Limb (tissue), 2 donors: Measurements from ENCODE around the gene UTRN.

ENCODE experiments used
- DNase-seq, 2 donors: peaks; one replicate each; pipeline ENCODE4 v3.0.0-alpha.2; 2016; ENCODE audit errors: extremely low spot score in 2 of 2

Gene UTRN

DNA sequence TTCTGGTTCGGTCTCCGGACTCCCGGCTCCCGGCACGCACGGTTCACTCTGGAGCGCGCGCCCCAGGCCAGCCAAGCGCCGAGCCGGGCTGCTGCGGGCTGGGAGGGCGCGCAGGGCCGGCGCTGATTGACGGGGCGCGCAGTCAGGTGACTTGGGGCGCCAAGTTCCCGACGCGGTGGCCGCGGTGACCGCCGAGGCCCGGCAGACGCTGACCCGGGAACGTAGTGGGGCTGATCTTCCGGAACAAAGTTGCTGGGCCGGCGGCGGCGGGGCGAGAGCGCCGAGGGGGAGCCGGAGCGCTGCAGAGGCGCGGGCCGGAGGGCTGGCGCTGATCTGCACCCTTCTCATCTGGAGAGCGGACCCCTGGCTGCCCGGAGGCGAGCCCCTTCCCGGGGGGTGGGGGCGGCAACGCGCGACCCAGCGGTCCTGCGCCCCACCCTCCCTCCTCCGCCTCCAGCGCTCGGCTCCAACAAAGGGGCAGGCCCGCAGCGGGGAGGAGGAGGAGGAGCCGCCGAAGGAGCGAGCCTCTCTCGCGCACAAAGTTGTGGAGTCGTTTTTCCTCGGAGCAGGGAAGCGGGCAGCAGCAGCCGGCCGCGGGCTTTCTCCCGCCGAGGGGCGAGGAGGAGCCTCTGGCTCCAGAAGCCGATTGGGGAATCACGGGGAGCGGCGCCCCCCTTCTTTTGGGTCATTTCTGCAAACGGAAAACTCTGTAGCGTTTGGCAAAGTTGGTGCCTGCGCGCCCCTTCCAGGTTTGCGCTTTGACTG, at the start of gene UTRN:
TSS of gene UTRN (plus strand) at position 553 of the 765 bp plus-strand sequence. CDS start 6,494 bp downstream, outside the sequence.
- peak; percentile 87 to 88 for DNase-seq

DNA sequence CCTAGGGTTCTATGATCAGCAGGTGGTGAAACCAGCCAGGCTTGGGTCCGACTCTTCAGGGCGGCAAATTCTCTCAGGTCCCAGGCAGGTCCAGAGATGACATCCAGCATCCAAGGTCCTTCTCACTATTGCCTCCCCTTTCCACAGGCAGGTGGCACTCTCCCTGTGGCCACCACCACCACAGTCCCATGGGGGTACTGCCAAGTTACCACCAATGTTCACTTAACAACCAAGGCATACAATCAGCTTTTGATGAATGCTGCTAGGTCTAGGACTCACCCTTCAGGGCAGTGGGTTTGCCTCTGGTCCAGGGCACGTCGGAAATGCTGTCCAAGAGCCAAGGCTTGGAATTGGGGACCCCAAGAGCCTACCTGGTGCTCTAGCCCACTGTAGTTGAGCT, 40.4 kb upstream of the UTRN start:
- DNase-seq, result no peak

DNA sequence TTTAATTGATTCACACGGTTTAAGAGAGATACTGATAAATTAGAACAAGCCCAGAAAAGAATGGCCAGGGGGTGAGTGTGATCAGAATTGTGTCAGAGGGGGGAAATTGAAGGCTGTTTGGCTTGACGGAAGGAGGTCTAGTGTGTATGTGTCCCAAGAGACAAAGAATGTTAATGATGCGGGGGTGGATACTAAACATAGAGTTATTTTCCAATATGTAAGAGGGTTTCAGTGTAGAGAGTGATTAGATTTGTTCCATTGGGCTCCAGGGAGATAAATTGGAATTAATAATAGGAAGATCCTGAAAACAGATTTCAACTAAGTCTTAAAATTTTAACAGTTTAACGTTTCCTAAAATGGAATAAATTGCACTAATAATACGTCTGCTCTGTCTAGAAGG, 38.1 kb upstream of the UTRN start:
- no peak for DNase-seq

DNA sequence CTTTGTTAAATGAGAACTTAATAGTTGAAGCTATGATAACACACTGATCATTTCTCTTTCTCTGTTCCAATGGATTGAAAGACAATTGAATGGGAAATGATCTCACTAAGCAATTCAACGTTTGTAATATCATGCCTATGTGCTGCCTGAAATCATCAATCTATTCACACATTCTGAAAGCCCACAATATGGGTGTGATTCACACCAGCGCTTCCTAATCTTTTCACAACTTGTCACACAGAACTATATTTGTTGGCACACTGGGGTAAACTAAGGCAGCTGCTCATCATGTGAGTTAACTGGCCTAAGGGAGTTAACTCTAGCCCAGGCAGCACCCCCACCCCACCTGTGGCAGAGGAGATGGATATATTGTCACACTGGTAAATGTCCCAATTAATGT, 37.1 kb upstream of the UTRN start:
- no peak for DNase-seq

GRCh38 chr6:144248476-144249301, 36.4 kb upstream of the UTRN start:
- DNase-seq, result peak in 1 of 2 donors; percentile 64

- no peak for DNase-seq
Observed at GRCh38 chr6:144250276-144250675, 34.9 kb upstream of the UTRN start.

DNA sequence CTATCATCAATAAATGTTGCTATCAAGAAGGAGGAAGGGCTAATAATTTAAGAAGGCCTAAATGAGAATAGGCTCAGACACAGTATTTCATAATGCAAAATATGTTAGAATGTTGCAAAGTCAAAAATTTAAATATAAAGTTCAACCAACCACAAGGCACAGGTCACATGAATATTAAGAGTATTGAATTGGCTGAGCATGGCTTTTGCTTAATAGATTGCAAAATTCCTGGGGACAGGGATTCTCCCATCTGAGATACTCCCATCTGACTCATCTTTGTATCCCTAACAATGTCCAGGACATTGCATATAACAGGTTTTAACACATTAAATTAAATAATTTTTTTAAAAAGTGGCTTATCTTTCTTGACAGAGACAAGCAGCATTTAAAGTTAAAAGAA, 32.9 kb upstream of the UTRN start:
- no peak for DNase-seq

DNA sequence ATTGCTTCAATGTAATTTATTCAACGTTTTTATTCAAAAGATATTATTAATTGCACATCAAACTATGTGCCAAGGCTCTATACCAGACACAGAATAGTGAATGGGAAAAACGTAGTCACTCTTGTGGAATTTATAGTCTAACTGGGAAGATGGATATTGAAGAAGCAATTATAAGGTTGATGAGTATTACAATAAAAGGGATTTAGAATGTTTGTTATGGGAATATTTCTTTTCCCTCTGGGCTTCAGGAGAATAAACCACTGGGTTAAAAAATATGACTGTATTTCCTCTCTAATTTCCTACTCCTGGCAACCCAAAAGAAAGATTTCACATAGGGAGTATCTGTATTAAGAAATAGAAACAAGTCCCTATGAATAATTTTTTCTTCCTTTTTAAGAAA, 25.1 kb upstream of the UTRN start:
- no peak for DNase-seq

- no peak for DNase-seq
Observed at GRCh38 chr6:144262470-144263369, 22.4 kb upstream of the UTRN start.

- no peak for DNase-seq
Observed at GRCh38 chr6:144263786-144264185, 21.3 kb upstream of the UTRN start.

- no peak for DNase-seq
Observed at GRCh38 chr6:144264270-144265060, 20.7 kb upstream of the UTRN start.

DNA sequence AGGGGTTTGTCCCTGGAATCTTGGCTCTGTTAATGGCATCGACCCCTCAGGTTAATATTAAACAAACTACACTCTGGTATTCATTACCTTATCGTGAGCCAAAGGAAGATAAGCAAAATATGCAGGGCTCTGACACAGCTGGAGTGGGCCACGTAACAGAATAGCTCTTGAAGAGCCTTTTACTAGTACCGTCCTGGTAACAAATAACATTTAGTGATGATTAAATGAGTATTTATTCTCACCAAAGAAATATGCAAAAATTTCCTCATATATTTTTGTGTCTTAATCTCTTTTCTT, 20.1 kb upstream of the UTRN start:
- DNase-seq, result no peak

DNA sequence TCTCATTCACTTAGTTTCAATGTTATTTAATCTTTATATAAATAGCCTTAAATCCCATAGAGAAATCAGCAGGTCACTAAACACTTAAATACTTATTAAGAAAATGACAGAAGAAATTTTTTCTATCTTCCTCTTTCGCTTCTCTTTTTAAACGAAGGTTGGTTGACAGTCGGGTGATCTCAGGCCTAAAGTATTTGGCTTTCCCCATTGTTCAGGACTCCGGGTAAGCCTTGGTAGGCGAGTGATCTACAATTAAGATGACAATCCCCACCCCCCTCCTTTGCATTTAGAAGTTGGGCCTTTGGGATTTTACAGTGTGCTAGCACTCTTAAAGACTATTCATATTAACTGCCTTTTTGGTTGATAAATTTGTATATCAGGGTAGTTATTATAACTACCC, 19.7 kb upstream of the UTRN start:
- DNase-seq, result no peak

DNA sequence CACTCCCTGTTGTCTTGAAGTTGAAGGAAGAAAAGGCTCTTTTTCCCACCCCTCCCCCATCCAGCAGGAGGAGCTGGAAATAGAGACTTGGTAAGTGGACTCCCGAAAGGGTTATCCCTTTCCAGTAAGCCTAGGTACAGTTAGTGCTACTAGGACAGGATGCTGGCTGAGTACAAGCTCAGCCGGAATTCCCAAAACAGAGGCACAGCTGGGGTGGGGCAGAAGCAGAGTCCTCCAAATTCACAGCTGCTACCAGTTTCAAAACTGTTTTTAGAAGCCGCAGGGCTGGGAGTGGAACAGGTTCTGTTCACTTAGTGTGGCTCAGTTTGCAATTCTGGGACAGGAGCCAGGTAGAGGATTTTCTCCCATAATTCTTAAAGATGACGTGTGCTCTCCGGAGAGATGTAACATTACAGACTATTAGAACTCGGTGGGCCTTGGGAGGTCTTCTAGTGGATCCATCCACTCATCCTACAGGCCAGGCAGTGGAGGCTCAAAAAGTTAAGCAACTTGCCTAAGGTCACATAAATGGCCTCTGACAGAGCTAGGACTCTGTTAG, 19.0 kb upstream of the UTRN start:
- peak; percentile 76 to 91 for DNase-seq

GRCh38 chr6:144268794-144269349, 16.3 kb upstream of the UTRN start:
- no peak for DNase-seq

DNA sequence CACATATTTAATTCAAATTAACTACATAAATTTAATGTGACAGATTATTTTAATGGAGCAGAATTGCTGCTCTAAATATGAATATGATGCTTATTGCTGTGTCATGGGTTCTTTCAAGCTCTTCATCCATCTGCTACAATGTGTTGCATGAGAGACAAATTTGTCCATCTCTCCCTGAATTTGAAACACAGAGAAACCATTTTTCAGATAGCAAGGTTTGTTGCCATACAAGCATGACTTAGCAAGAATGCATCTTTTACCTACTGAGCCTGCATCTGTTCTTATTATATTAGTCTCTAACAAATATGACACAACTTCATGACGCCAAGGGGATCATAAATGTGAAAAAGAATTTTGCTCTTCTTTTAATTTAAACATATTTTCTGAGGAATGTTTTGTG, 8.0 kb upstream of the UTRN start:
- no peak for DNase-seq

GRCh38 chr6:144277605-144278227, 7.4 kb upstream of the UTRN start:
- DNase-seq, result no peak

- no peak for DNase-seq
Observed at GRCh38 chr6:144278659-144279314, 6.3 kb upstream of the UTRN start.

- no peak for DNase-seq
Observed at GRCh38 chr6:144279484-144280150, 5.5 kb upstream of the UTRN start.
